Measurements from ENCODE around the gene WNT7B.

DNA sequence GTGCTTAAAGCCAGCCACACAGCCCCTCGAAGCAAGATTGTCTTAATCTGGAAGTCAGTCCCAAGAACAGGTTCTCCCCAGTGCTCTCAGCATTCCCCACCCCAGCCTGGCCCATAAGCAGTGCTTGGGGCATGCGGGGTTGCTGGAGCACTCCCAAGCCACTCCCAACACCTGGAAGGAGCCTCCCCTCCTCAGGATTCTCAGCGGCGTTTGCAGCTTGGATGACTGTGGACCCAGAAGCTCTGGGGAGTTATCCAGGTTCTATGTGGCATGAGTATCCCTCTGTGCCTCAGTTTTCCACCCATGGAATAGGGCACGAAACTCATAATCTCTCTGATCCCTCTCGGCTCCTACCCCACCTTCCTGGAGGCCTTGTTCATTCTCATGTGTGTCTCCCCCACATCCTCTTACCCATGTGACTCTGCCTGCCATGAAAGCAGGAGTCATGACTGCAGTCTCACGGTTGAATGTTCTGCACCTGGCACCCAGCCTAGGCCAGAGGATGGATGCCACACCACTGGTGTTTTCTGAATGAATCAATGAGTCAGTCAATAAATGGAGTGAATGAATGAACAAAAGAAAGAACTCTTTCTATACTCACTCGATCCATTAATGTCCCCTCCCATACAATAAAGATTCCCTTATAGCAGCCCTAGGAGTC is 33.4 kb upstream of the WNT7B start:
- TF ChIP-seq, protein P1, sequence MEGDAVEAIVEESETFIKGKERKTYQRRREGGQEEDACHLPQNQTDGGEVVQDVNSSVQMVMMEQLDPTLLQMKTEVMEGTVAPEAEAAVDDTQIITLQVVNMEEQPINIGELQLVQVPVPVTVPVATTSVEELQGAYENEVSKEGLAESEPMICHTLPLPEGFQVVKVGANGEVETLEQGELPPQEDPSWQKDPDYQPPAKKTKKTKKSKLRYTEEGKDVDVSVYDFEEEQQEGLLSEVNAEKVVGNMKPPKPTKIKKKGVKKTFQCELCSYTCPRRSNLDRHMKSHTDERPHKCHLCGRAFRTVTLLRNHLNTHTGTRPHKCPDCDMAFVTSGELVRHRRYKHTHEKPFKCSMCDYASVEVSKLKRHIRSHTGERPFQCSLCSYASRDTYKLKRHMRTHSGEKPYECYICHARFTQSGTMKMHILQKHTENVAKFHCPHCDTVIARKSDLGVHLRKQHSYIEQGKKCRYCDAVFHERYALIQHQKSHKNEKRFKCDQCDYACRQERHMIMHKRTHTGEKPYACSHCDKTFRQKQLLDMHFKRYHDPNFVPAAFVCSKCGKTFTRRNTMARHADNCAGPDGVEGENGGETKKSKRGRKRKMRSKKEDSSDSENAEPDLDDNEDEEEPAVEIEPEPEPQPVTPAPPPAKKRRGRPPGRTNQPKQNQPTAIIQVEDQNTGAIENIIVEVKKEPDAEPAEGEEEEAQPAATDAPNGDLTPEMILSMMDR (IDR thresholded peaks at IDR 0.05), result no peak
- TF ChIP-seq ZFX (IDR thresholded peaks at IDR 0.05; ENCODE audit: borderline replicate concordance), result no peak
